ENCODE measurements around the gene FRMPD4. TPM values are rescaled to one million over a fixed set of nuclear protein-coding genes. Genes with fewer than 3 reads are reported as not detected.

FRMPD4 gene
- total RNA-seq, 1 donor from 2014 or later = not detected

DNA sequence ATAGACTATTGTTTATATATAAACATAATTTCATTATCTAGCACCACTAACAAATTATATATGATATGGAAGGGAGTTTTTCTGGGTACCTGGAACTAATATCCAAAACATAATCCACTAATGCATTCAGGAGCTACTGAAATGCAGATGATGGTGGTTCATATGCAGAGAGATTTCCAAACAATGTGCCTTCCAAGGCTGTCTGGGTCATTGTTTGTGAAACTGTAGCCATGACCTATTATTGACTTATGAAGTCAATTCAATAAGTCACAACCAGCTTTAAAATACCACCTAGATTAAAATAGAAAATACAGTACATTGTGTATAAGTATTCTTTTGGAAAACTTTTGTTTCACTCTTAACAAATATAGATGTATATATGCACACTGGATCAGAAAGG lies 415.9 kb downstream of the FRMPD4 start:
- no peak for ATAC-seq

DNA sequence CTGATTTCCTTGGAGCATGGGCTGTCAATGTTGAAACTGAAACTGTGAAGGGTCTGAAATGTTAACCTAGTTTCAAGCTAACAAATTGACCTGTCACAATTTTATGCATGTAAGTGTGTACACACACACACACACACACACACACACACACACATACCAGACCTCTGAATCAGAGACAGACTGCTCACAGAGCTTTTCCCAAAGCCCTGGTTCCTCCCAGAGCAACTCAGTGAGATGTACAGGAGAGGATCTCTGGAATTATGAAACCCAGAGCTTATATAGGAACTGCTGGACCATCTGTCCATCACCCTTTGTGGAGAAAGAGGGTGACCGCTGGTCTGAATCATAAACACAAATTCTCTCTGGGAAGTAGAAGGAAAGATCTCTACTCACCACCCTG lies 424.8 kb downstream of the FRMPD4 start:
- ATAC-seq = no peak

DNA sequence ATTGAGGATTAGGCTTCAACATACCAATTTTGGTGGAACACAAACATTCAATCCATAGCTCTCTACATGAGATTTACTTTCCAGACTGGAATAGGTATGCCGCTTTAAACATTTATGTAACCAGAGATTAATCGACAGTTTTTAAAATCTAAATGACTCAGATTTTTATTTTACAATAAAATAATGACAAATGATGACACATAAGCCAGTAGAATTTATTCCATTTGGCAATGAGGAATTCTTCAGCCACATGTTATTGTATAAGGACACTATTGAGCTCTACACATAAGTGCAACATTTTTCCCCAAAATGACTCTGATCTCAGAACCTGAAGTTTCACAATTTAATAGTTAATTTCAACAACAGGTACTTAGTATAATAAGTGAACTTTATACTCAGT lies 425.9 kb downstream of the FRMPD4 start:
- no peak for ATAC-seq

DNA sequence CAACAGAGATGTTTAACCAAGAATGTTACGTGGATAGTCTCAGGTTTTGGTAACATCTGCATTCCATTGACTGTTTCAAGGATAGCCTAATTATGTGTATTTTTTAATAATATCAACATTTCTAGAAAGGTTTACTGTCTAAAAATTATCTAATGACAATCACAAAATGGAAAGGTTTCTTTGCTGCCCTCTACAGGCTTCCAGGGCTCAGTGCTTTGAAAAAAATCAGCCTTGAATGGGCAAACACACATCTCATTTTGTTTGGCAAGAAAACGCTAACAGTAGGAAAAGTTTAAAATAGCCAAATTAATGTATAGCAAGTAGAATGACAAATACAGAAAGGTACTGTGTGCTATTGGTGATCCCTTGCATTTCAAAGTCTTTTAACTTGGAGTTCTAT lies 429.6 kb downstream of the FRMPD4 start:
- no peak for ATAC-seq

DNA sequence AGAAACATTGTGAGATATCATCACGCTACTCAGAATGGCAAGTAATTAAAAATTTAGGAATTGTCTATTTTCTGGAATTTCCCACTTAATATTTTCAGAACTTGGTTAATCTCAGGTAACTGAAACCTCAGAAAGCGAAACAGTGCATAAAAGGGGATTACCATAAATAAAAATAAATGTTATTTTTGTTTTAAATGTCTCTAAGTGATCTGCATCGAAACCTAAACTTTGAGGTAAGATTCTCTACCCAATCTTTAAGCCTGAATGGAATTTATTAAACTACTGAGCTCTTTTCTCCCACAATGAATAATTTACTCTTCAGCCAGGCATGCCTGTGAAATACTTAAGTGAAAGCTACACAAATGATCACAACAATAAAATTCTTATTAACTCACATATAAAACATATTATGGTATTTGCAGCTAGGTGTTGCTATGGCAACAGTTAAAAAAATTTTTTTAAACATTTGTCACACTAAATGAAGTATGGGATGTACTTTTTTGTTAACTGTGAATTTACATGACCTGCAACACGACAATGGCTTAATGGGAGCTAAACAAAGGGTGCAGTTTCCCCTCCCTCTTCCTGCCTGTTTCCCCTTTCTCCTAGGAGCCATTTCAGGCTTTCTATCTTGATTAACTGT lies 432.7 kb downstream of the FRMPD4 start:
- ATAC-seq = no peak

DNA sequence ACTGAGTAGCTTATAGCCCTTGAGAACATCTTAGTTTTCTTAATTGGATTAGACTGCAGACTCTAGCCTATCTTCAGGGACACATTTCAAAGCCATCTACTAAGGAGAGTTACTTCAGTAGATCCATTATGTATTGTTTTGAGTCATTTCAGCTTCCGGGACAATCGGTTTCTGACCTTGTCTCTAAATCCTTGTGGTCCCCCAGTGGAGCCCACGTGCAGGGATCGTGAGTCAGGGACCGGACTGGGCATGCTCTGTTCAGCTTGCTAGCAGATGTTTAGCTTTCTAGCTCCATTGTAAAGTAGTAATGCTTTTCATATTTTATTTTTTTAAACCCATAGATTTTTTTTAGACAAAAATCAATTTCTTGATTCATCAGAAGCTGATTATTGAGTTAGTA lies 441.0 kb downstream of the FRMPD4 start:
- ATAC-seq = no peak

DNA sequence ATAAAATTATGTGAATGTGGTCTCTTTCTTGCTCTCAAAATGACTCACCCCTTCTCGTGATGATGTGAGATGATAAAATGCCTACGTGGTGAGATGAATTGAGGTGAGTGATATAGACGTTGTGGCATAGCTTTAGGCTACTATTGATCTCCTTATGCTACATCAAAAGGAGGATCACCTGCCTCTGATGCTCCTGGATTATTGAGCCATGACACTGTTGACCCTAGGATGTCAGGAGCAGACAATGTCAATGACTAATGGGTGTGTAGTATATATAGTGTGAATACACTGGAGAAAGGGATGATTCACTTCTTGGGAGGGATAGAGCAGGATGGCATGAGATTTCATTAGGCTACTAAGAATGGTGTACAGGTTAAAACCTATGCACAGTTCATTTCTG lies 442.3 kb downstream of the FRMPD4 start:
- peak; percentile 76 for ATAC-seq

DNA sequence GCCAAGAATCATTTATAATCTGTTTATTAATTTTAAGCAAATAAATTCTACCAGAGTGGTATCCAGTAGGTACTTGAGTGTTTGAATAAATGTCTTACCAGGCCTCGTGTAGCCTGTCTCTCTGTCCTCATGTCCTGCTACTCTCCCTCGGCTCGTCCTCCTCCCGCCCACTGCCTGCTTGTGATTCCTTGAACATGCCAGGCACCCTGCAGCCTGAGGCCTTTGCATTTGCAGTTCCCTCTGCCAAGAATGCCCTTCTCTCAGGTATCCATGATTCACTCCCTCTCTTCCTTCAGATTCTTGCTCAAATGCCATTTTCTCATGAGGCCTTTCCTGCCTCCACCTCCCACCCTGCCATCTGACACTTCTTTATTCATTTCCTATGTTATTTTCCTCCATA lies 443.3 kb downstream of the FRMPD4 start:
- ATAC-seq = no peak

DNA sequence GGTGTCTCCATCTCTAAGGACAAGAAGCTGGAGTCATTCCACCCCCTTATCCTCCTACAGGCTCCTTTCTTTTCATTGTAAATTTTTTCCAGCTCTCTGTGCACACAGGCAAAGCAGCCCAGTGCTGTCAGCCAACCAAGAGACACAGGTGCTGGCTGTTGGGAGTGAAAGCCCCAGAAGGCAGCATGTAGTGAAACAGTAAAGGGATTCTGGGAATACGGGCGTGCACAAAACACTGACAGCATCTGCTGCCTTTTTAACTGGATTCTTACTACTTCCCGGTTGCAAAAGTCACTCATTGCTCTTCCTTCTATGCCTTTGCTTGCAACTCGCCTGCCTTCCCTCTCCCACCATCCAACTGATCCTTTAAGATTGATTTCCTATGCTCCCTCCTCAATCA lies 444.4 kb downstream of the FRMPD4 start:
- ATAC-seq = no peak

DNA sequence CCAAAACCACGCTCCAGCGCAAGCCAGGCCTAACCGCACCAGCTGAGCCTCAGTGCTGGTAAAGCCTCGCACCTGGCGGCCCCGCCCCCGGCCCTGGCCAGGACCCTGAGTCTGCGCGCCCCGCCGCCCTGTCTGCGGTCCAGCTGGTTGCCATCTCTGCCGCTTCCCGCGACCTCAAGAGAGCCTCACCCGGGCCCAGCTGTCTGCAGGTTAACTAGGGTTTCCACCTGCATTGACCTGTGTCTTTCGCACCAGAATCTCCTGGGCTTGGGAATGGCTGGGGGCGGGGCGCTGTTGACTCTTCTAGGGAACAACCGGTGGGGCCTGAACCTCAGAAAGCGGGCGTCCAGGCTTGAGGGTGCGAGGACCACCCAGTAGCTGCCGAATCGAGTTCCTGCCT lies 445.3 kb downstream of the FRMPD4 start:
- no peak for ATAC-seq

DNA sequence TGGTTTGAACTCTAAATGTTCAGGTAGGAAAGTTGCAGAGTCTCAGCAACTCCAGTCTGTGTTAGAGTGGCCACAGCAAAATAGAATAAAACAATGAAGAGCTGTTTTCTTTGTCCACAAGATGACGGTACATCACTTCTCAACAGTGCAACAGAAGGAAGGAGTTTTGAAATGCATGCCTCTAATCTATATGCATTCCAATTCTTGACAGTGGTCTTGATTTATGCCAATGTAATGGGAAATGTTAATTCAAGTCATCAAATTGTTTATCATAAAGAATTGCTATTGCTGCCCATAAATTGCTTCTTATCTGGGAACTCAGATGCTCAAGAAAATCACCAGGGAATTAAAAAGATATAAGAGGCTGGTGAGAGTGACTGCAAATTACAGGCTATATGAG lies 457.4 kb downstream of the FRMPD4 start:
- ATAC-seq = no peak

DNA sequence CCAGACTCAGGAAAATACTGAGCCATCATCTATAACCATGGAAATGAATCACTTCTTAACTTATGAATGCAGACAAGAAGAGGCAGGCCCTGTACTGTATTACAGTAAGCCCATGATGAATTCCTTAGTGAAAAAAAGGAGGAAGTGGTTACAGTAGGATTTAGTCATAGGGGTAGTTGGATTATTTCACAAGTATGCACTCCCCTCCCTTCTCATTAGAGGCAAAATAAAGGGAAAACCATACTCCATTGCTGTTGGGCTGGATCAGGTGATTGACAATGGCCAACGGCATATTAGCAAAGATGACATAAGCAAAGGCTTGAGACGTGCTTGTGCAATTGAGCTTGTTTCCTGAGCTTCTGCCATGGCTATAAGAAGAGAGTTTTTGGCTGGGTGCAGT lies 471.8 kb downstream of the FRMPD4 start:
- ATAC-seq = peak; percentile 99

DNA sequence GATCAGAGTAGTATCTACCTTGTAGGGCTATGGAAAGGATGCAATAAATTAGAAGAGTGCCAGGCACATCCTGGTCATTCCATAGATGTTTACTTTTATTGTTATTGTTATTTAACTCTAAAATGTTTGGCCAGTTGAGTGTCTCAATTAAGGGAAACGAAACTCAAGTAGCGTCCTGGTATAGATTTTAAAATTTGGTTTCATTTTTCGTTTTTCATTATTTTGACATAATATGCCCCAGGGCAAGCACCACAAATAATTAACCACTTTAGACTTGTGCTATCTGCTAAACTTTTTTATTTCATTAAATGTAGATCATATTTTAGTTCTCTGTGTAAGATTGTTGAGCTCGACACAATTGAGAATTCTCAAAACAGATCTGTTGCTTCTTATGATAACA lies 473.2 kb downstream of the FRMPD4 start:
- ATAC-seq = no peak

DNA sequence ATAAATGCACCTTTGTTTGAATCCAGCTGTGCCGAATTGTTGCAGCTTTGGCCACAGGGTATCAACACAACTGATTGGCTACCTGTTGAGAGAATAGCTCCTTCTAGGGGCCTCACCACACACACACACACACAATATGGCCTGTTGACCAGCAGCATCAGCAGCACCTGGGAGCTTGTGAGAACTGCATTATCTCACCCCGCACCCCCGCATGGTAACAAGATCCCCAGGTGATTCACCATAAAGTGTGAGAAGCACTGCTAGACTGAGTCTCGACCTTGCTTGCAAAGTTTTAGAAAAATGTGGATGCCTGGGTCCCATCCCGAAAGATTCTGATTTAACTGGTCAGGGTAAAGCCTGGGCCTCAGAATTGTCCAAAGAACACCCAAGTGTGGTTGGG lies 476.0 kb downstream of the FRMPD4 start:
- no peak for ATAC-seq

DNA sequence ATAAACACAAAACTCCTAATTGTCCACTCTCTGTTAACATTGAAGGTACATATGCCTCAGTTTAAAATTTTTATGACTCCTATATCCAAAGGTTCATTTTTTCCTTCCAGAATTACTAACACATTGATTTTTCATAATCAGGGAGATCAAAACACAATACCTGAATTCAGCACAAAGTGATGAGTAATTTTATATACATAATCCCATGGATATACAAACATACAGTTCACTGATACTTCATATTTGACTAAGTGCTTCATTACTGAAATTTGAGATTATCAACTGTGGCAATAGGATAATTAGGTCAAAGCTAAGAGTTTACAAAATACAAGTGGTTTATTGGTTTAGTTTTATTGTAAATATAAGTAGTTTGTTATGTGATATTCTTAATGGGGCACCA lies 476.8 kb downstream of the FRMPD4 start:
- ATAC-seq = no peak

DNA sequence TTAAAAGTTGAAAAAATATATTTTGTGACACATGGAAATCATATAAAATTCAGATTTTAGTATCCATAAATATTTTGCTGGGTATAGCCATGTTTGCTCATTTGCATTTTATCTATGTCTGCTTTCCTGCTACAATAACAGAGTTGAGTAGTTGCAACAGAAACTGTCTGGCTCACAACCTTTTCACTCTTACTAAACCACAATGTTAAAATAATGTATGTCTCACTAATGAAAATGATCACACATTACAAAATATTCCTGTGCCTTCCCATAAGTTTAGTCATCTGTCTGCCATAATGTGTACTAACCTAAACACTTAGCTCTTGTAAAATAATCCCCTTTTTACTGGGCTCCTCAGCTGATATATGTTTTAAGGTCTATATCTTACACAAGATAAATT lies 479.0 kb downstream of the FRMPD4 start:
- no peak for ATAC-seq

DNA sequence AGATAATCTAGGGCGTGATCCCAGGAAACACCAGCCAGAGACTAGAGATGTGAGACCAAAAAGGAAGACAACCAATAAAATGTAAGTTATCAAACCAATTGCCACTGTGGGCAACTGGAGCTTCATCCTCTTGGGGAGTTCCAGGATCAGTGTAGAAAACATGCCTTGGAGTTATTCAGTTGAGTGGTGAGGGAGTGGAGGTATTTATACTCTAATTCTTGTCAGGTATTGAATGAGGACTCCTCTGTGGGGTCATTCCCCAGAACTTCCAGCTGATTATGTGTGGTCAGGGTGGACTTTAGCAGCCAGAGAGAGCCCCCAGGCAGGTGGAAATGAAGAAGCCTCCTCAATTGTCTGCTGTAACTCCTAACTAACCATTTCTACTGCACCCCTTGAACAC lies 509.0 kb downstream of the FRMPD4 start:
- ATAC-seq = no peak

DNA sequence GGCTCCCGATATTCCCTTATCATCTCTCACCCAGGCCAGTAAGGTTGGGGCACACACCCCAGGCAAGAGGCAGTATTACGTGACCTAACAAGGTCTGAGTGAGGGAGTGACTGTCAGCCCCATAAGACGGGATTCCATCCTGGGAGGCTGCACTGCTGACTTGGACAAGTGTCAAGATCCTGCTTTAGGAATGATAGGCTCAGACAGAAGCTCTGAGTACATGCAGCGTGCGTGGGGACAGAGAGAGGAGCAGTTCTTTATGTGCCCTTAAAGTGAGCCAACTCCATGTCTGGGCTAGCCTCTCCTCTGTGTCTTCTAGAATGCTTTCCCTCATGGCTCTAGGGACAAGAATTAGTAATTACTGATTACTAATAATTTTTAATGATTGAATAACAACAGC lies 510.7 kb downstream of the FRMPD4 start:
- no peak for ATAC-seq

DNA sequence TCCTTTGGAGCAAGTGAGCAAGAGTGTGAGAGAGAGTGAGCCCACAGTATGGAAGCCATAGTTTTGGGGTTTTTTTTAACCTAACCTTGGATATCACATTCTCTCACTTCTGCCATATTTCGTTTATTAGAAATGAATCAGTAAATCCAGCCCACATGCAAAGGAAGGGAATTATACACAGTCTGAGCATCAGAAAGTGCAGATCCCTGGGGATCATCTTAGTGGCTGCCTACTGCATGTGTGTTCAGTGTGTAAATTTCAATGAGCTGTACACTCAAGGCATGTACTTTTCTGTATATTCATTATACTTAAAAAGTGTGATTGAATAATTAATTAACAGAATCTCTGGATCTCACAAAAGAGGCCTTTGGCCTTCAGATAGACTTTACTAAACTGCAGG lies 519.2 kb downstream of the FRMPD4 start:
- ATAC-seq = no peak

DNA sequence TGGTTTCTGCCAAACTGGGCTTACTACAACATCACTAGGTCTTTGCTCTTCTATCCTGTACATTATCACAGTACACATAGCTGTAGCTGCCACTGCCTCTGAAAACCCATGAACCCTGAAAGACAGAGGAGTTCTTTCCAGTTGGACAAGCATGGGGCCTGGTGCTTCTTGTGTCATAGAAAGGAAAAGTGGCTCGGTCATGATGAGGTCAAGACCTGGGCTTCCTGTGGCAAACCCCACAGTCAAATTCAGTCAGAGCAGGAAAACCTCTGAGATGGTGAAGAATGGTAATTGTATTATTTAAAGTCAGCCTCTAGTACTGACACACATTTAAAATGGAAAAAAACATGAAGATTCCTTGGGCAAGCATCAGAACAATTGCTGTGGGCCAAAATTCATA lies 519.6 kb downstream of the FRMPD4 start:
- no peak for ATAC-seq

DNA sequence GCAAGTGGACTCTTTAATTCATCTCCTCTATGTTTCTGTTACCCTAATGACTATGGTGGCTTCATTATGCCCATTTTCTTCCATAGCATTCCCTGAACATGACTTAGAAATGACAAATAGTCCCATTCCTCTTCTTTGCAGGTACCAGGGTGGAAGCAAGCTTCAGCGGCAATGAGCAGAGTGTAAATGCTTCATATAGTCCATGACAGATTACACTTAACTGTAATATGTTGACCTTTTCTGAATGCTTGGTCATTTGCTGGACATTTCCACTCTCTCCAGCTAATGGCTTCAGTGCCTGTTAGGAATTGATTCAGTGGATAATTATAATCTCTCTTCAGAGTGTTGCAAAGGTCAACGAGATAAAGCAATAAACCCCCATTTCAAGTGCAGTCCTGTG lies 523.2 kb downstream of the FRMPD4 start:
- no peak for ATAC-seq

DNA sequence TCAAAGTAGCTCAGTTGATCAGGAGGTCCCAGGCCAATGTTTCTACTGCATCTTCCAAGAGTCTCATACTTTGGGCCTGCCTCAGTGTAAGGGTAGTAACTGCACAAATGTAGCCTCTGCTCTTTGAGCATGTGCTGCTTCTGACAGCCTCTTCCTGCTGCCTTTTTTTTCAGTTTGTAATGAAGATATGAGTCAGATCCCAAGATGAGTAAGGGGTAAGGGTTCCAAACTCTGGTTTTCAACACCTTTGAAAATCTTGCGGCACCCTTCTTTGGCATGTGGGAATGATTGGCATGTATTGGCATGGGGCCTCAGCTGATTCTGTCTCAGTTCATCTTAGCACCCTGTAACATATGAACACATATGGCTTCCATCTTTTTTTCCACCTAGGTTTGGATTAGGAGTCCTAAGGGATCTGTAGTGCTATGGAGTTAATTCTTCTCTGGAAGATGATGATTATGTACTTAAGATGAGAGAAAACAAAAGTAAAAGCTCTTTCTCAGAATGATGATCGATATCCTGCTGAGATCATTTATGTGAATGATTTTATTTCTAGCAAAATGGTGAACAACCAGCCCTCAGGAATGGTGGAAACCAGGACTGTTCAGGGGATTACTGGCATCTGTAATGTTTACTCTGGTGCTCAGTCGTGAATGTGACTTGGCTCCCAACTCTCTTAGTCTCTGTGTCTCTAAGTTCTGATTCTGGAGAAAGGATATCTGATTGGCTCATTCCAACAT lies 534.3 kb downstream of the FRMPD4 start:
- no peak for ATAC-seq

DNA sequence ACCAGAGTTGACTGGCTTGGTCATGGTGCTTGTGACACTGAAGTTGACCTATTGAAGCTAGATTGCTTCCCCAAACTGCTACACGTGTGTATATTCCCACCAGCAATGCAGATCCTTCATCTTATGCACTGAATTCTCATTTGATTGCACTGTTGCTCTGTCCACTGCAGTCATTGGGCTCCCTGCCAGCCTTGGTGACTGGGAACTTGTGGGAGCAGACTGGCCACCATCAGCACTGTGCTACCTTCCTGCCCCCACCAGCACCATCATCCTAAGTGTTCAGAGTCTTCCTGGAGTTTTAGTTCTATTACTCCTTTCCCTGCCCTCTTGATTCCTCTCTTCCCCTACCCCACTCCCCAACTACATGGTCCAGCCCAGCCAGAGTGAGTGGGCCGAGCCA lies 535.2 kb downstream of the FRMPD4 start:
- ATAC-seq = no peak

DNA sequence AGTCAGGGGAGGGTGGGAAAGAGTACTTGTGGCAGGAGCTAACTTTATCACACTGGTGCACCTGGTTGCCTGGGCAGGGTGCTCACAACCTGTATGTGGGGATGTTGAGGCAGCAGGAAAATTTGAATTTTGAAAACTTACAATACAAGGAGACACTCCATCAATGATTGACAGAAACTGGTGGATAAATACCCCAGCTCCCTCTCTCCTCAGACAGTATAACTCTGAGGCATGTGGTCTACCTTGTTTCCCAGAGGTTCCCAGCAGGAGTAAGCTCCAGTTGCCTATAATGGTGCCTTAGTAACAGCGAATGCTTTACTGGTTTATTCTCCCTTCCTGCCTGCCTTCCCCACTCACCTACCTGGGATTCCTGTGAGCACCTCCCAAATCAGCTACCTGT lies 541.2 kb downstream of the FRMPD4 start:
- no peak for ATAC-seq

DNA sequence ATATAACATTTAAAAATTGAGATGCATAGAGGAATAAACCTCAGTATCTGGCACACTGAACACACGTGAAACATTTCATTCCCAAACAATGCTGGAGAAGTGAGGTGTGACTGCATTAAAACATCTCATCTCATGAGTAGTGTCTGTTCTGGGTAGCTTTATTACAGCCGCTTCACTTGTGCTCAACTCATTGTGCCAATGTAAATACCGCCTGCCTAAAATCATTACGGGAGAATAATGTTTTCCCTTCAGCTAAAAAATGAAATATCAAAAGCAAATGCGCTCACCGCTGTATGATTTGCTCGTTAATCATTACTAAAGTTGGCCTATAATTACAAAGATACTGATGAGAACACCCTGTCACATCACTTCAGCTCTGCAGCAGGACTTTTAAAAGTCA lies 542.8 kb downstream of the FRMPD4 start:
- ATAC-seq = no peak

All from esophagus mucosa (tissue), 1 donor.